WTC11 (cell line): ENCODE data around the gene RNF125. TPM values are rescaled to one million over a fixed set of nuclear protein-coding genes. Genes with fewer than 3 reads are reported as not detected.

Experiments
- ATAC-seq: fragments of 200-7000 bp; cut with Tn5 transposase; 2 replicates; pipeline ENCODE4 v1.10.0; 2021; ENCODE audit warnings: mild to moderate bottlenecking, moderate library complexity
- CTCF ChIA-PET: fragments of 300-600 bp; sonication (Branson Sonifier 250); formaldehyde crosslinking; loops from one replicate; lab custom pipeline; 2021; ENCODE audit warnings: antibody characterized with exemption; lab: Charles Lee
- POLR2A ChIA-PET: fragments of 350-600 bp; sonication (Branson Sonifier 250); formaldehyde crosslinking; loops from one replicate; lab custom pipeline; 2021; ENCODE audit warnings: antibody characterized with exemption; lab: Charles Lee
- DNase-seq: peaks from one replicate; pipeline ENCODE4 v3.0.0; 2021; ENCODE audit warnings: low spot score
- H3K27ac Mint-ChIP-seq: 2 replicates; pipeline ENCODE4 v1.8.0; 2021; ENCODE audit warnings: mixed read lengths
- H3K27me3 Mint-ChIP-seq: 2 replicates; pipeline ENCODE4 v1.8.0; 2021; ENCODE audit warnings: low read depth, mild to moderate bottlenecking, moderate library complexity, mixed read lengths
- H3K36me3 Mint-ChIP-seq: 2 replicates; pipeline ENCODE4 v1.8.0; 2021; ENCODE audit warnings: mixed read lengths
- H3K4me1 Mint-ChIP-seq: 2 replicates; pipeline ENCODE4 v1.8.0; 2022; ENCODE audit warnings: mixed read lengths
- H3K4me3 Mint-ChIP-seq: 2 replicates; pipeline ENCODE4 v1.8.0; 2021; ENCODE audit warnings: mild to moderate bottlenecking, moderate library complexity, mixed read lengths
- H3K9me3 Mint-ChIP-seq: 2 replicates; pipeline ENCODE4 v1.8.0; 2021; ENCODE audit warnings: mixed read lengths
- ATF1 ChIP-seq: sonication (generic); formaldehyde crosslinking; IDR thresholded peaks from 2 replicates; pipeline ENCODE4 v1.8.1; 2023; ENCODE audit warnings: mild to moderate bottlenecking, moderate library complexity, missing genetic modification reagents
- NR2C2 ChIP-seq: sonication (generic); formaldehyde crosslinking; IDR thresholded peaks from 2 replicates; pipeline ENCODE4 v1.8.0; 2022; ENCODE audit warnings: mild to moderate bottlenecking, missing genetic modification reagents
- RORB ChIP-seq: fragments of 250-450 bp; sonication (Bioruptor Pico); IDR thresholded peaks from 2 replicates; pipeline ENCODE4 v1.9.0; 2021; ENCODE audit warnings: mild to moderate bottlenecking
- ZNF121 ChIP-seq: sonication (generic); formaldehyde crosslinking; IDR thresholded peaks from 2 replicates; pipeline ENCODE4 v1.8.0; 2023; ENCODE audit warnings: missing genetic modification reagents
- total RNA-seq: library from RNA; stranded (reverse); gene quantifications from 3 replicates; pipeline ENCODE4 v1.2.3, GENCODE V29; 2021
- TF ChIP-seq, protein P1 (sequence below): sonication (generic); formaldehyde crosslinking; IDR thresholded peaks from 2 replicates; pipeline ENCODE4 v1.8.0; 2022; ENCODE audit warnings: missing genetic modification reagents
- TF ChIP-seq, protein P2 (sequence below): fragments of 250-450 bp; sonication (Bioruptor Pico); IDR thresholded peaks from 2 replicates; pipeline ENCODE4 v2.1.2; 2022; ENCODE audit warnings: mild to moderate bottlenecking, moderate library complexity
- TF ChIP-seq, protein P3 (sequence below): sonication (generic); formaldehyde crosslinking; IDR thresholded peaks from 2 replicates; pipeline ENCODE4 v1.8.1; 2023; ENCODE audit warnings: mild to moderate bottlenecking, moderate library complexity, missing genetic modification reagents
- TF ChIP-seq, protein P4 (sequence below): sonication (generic); formaldehyde crosslinking; conservative IDR thresholded peaks from 2 replicates; pipeline ENCODE4 v1.8.1; 2023; ENCODE audit warnings: mild to moderate bottlenecking, low read depth, missing genetic modification reagents, moderate library complexity

The RNF125 gene
- total RNA-seq, 1 experiment from 2014 or later = 14.9 TPM

DNA sequence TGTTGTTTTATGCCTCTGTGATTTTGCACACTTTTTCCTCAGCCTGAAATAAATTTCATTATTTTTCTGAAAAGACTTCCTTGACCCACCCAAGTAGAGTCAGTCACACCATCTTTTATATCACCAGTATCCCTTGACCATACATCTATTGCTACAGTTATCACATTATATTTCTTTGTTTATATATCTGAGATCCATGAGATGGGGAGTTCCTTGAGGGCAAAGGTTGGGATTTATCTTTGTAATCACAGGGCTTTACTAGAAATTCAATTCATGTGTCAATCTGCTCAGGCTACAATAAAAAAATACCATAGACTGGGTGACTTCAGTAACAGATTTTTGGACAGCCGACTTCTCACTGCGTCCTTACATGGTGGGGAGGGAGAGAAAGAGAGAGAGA is 60.2 kb downstream of the RNF125 start:
- no peak overlapping the region for H3K4me3 Mint-ChIP-seq
- 0 out of 2 replicates have a peak, but pooled peaks cover 5% of the 10 kb centered on the region for H3K9me3 Mint-ChIP-seq
- no peak for DNase-seq
- ChIA-PET CTCF (no interaction called here), POLR2A (no interaction called here)
- no peak overlapping the region for H3K27ac Mint-ChIP-seq
- no peaks in the 10 kb centered on the region; the same call in 1 of the 2 replicates for H3K36me3 Mint-ChIP-seq
- H3K4me1 Mint-ChIP-seq = no peaks in the 10 kb centered on the region; the same call in 1 of the 2 replicates
- H3K27me3 Mint-ChIP-seq = no peaks in the 10 kb centered on the region; the same call in 1 of the 2 replicates
- no peak for ATAC-seq
- TF ChIP-seq NR2C2 (CRISPR knock-in tag) (no peak), ZNF121 (CRISPR knock-in tag) (no peak), RORB (CRISPR knock-in tag) (no peak), ATF1 (CRISPR knock-in tag) (no peak)
- TF ChIP-seq, protein P1, sequence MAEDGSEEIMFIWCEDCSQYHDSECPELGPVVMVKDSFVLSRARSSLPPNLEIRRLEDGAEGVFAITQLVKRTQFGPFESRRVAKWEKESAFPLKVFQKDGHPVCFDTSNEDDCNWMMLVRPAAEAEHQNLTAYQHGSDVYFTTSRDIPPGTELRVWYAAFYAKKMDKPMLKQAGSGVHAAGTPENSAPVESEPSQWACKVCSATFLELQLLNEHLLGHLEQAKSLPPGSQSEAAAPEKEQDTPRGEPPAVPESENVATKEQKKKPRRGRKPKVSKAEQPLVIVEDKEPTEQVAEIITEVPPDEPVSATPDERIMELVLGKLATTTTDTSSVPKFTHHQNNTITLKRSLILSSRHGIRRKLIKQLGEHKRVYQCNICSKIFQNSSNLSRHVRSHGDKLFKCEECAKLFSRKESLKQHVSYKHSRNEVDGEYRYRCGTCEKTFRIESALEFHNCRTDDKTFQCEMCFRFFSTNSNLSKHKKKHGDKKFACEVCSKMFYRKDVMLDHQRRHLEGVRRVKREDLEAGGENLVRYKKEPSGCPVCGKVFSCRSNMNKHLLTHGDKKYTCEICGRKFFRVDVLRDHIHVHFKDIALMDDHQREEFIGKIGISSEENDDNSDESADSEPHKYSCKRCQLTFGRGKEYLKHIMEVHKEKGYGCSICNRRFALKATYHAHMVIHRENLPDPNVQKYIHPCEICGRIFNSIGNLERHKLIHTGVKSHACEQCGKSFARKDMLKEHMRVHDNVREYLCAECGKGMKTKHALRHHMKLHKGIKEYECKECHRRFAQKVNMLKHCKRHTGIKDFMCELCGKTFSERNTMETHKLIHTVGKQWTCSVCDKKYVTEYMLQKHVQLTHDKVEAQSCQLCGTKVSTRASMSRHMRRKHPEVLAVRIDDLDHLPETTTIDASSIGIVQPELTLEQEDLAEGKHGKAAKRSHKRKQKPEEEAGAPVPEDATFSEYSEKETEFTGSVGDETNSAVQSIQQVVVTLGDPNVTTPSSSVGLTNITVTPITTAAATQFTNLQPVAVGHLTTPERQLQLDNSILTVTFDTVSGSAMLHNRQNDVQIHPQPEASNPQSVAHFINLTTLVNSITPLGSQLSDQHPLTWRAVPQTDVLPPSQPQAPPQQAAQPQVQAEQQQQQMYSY (CRISPR knock-in tag) = no peak

DNA sequence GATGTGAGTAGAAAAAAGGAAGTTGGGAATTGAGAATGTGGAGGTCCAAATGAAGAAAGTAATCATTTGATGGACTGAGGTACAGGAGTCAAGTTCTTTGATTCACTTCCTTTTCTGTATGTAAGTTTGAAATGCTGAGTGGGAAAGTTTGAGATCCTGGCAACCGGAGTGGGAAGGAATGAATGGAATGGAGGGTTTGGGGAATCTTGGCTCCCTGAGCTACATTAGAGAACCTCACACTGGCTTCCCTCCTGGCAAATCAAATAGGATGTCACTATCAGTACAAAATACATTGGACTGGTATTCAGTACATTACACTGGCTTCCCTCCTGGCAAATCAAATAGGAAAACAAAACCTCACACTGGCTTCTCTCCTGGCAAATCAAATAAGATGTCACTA is 63.3 kb downstream of the RNF125 start:
- CTCF ChIA-PET = no interaction called here
- no peak for DNase-seq

More for the DNA sequence above, 63.3 kb downstream of the RNF125 start:
- H3K4me1 Mint-ChIP-seq = peaks cover 10% of the 10 kb centered on the region
- TF ChIP-seq, protein P2, sequence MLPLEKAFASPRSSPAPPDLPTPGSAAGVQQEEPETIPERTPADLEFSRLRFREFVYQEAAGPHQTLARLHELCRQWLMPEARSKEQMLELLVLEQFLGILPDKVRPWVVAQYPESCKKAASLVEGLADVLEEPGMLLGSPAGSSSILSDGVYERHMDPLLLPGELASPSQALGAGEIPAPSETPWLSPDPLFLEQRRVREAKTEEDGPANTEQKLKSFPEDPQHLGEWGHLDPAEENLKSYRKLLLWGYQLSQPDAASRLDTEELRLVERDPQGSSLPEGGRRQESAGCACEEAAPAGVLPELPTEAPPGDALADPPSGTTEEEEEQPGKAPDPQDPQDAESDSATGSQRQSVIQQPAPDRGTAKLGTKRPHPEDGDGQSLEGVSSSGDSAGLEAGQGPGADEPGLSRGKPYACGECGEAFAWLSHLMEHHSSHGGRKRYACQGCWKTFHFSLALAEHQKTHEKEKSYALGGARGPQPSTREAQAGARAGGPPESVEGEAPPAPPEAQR (CRISPR knock-in tag) = no peak
- TF ChIP-seq, protein P3, sequence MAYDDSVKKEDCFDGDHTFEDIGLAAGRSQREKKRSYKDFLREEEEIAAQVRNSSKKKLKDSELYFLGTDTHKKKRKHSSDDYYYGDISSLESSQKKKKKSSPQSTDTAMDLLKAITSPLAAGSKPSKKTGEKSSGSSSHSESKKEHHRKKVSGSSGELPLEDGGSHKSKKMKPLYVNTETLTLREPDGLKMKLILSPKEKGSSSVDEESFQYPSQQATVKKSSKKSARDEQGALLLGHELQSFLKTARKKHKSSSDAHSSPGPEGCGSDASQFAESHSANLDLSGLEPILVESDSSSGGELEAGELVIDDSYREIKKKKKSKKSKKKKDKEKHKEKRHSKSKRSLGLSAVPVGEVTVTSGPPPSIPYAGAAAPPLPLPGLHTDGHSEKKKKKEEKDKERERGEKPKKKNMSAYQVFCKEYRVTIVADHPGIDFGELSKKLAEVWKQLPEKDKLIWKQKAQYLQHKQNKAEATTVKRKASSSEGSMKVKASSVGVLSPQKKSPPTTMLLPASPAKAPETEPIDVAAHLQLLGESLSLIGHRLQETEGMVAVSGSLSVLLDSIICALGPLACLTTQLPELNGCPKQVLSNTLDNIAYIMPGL (CRISPR knock-in tag) = no peak
- TF ChIP-seq, protein P1 (CRISPR knock-in tag) = peak; percentile 86
- TF ChIP-seq, protein P4, sequence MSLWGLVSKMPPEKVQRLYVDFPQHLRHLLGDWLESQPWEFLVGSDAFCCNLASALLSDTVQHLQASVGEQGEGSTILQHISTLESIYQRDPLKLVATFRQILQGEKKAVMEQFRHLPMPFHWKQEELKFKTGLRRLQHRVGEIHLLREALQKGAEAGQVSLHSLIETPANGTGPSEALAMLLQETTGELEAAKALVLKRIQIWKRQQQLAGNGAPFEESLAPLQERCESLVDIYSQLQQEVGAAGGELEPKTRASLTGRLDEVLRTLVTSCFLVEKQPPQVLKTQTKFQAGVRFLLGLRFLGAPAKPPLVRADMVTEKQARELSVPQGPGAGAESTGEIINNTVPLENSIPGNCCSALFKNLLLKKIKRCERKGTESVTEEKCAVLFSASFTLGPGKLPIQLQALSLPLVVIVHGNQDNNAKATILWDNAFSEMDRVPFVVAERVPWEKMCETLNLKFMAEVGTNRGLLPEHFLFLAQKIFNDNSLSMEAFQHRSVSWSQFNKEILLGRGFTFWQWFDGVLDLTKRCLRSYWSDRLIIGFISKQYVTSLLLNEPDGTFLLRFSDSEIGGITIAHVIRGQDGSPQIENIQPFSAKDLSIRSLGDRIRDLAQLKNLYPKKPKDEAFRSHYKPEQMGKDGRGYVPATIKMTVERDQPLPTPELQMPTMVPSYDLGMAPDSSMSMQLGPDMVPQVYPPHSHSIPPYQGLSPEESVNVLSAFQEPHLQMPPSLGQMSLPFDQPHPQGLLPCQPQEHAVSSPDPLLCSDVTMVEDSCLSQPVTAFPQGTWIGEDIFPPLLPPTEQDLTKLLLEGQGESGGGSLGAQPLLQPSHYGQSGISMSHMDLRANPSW (CRISPR knock-in tag) = no peak
- TF ChIP-seq, all 79 proteins: peak for 1
- POLR2A ChIA-PET = no interaction called here
- H3K4me3 Mint-ChIP-seq = no peak overlapping the region
- H3K36me3 Mint-ChIP-seq = no peaks in the 10 kb centered on the region
- ATAC-seq = no peak
- H3K9me3 Mint-ChIP-seq = 0 out of 2 replicates have a peak, but pooled peaks cover 5% of the 10 kb centered on the region
- H3K27me3 Mint-ChIP-seq = no peaks in the 10 kb centered on the region; the same call in 1 of the 2 replicates
- H3K27ac Mint-ChIP-seq = no peak overlapping the region
